IPS DF 6.9 (cell line): Measurements from ENCODE around the gene C1orf141.
"Not testable (repeated sequence)": the region's sequence is repeated elsewhere in the genome, so short reads cannot be mapped to it uniquely, and the experiment has no call there.

ENCODE experiments used
- DNase-seq: peaks from one replicate; pipeline ENCODE4 v3.0.0-alpha.2; 2013; ENCODE audit warnings: low read depth, low spot score
- H3K27ac ChIP-seq: one replicate; pipeline ENCODE4 v1.5.1; 2013; ENCODE audit warnings: low read length, control low read depth
- H3K27me3 ChIP-seq: 2 replicates; pipeline ENCODE4 v1.6.1; 2013; ENCODE audit warnings: mild to moderate bottlenecking, low read length; ENCODE audit not compliant: control insufficient read depth, insufficient read depth
- H3K36me3 ChIP-seq: 2 replicates; pipeline ENCODE4 v1.6.1; 2013; ENCODE audit warnings: low read length; ENCODE audit not compliant: control insufficient read depth, insufficient read depth
- H3K4me1 ChIP-seq: 2 replicates; pipeline ENCODE4 v1.6.1; 2013; ENCODE audit warnings: low read length; ENCODE audit not compliant: control insufficient read depth, insufficient read depth
- H3K4me3 ChIP-seq: 2 replicates; pipeline ENCODE4 v1.5.1; 2013; ENCODE audit warnings: mild to moderate bottlenecking, low read length
- H3K9me3 ChIP-seq: 2 replicates; pipeline ENCODE4 v1.6.1; 2013; ENCODE audit warnings: low read length, inconsistent platforms; ENCODE audit not compliant: control insufficient read depth, insufficient read depth
- WGBS: extraction: QIAGEN DNeasy Blood & Tissue Kit; methylation state at CpG from one replicate; pipeline ENCODE4 v1.1.7; 2013; ENCODE audit warnings: mixed read lengths, missing lambda C conversion rate; ENCODE audit not compliant: insufficient read length, insufficient coverage; 5-methylcytosine and 5-hydroxymethylcytosine counted together

The C1orf141 gene

GRCh38 chr1:67089685-67090208 is 45.0 kb downstream of the C1orf141 start:
- no peak for DNase-seq
- Histone ChIP-seq H3K27me3 (no peaks in the 10 kb centered on the region), H3K4me1 (no peaks in the 10 kb centered on the region), H3K27ac (no peak overlapping the region), H3K36me3 (no peaks in the 10 kb centered on the region), H3K9me3 (no peaks in the 10 kb centered on the region), H3K4me3 (no peak overlapping the region)
- no CpG with 5 or more reads among the region's 1 CpG for WGBS

DNA sequence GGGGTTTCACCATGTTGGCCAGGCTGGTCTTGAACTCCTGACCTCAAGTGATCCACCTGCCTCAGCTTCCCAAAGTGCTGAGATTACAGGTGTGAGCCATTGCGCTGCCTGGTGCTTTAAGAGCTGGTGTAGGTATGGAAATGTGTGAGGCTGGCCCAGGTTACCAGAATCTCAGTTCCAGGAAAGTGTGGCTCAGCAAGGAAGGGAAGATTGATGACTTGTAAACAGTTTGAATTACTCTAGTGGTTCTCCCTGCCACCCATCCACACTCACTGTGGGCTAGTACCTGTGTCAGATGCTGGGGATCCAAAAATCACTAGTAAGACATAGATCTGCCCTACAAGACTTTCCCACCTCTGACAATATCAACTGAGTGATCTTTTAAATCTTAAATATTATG is 46.3 kb downstream of the C1orf141 start:
- no CpG with 5 or more reads among the region's 1 CpG for WGBS
- H3K27me3 ChIP-seq = no peaks in the 10 kb centered on the region

GRCh38 chr1:67085326-67085725 is 49.4 kb downstream of the C1orf141 start:
- no peaks in the 10 kb centered on the region for H3K4me1 ChIP-seq
- H3K36me3 ChIP-seq = no peaks in the 10 kb centered on the region
- H3K27ac ChIP-seq = no peak overlapping the region
- H3K4me3 ChIP-seq = no peak overlapping the region
- no CpG with 5 or more reads among the region's 2 CpGs for WGBS
- DNase-seq = no peak
- H3K27me3 ChIP-seq = no peaks in the 10 kb centered on the region
- no peaks in the 10 kb centered on the region for H3K9me3 ChIP-seq

More for the DNA sequence above, 46.3 kb downstream of the C1orf141 start:
- no peaks in the 10 kb centered on the region for H3K9me3 ChIP-seq
- H3K27ac ChIP-seq = no peak overlapping the region
- DNase-seq = no peak
- H3K4me3 ChIP-seq = no peak overlapping the region
- no peaks in the 10 kb centered on the region for H3K36me3 ChIP-seq
- no peaks in the 10 kb centered on the region for H3K4me1 ChIP-seq

- H3K27ac ChIP-seq = no peak overlapping the region
- H3K4me1 ChIP-seq = no peaks in the 10 kb centered on the region
- H3K27me3 ChIP-seq = no peaks in the 10 kb centered on the region
- H3K36me3 ChIP-seq = no peaks in the 10 kb centered on the region
- no peaks in the 10 kb centered on the region for H3K9me3 ChIP-seq
- DNase-seq = no peak
- no peak overlapping the region for H3K4me3 ChIP-seq
- no CpG with 5 or more reads among the region's 9 CpGs for WGBS
These were observed 49.9 kb downstream of the C1orf141 start for GRCh38 chr1:67084765-67085318.

GRCh38 chr1:67078291-67078690 is 56.5 kb downstream of the C1orf141 start:
- H3K4me3 ChIP-seq = no peak overlapping the region
- no peak for DNase-seq
- H3K27me3 ChIP-seq = no peaks in the 10 kb centered on the region
- no peak overlapping the region for H3K27ac ChIP-seq
- H3K9me3 ChIP-seq = no peaks in the 10 kb centered on the region
- no peaks in the 10 kb centered on the region for H3K36me3 ChIP-seq
- no CpG with 5 or more reads among the region's 3 CpGs for WGBS
- H3K4me1 ChIP-seq = no peaks in the 10 kb centered on the region

DNA sequence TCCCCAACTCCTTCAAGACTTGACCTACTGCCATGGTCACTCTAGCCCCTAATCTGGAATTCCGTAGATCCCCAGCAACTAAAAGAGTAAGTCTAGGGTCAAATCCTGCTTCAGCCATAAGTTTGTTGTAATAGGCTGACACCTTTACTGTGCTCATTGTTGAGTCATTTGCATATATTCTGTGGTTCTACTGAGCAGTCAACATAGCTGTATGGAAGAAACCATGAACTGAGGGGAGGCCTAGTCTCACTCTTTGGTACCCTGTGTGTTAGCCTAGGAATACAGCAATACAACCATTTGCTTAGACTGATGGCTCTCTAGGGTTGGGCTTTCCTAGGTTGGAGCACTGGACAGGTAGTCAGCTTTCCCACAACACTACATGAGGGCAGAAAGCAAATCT is 57.2 kb downstream of the C1orf141 start:
- H3K27ac ChIP-seq = no peak overlapping the region
- H3K4me3 ChIP-seq = no peak overlapping the region
- no peaks in the 10 kb centered on the region for H3K4me1 ChIP-seq
- H3K27me3 ChIP-seq = no peaks in the 10 kb centered on the region
- no CpG with 5 or more reads among the region's 1 CpG for WGBS
- H3K36me3 ChIP-seq = no peaks in the 10 kb centered on the region
- H3K9me3 ChIP-seq = no peaks in the 10 kb centered on the region
- DNase-seq = no peak

DNA sequence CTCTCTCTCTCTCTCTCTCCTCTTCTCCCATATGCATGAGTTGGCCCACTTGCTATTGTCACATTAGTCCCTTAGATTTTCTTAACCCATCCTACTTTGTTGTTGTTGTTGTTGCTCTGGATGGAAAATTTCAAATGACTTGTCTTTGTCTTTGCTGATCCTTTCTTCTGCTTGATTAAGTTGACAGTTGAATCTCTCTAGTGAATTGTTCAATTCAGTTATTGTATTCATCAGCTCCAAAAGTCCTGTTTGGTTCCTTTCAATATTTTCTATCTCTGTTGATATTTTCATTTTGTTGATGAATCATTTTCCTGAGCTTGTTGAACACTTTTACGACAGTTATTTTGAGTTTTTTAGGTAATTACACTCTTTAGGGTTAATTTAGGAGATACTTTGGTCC is 62.0 kb downstream of the C1orf141 start:
- H3K27ac ChIP-seq = no peak overlapping the region
- H3K27me3 ChIP-seq = no peaks in the 10 kb centered on the region
- DNase-seq = no peak
- no peaks in the 10 kb centered on the region for H3K4me1 ChIP-seq
- H3K36me3 ChIP-seq = no peaks in the 10 kb centered on the region
- H3K4me3 ChIP-seq = no peak overlapping the region
- no CpG with 5 or more reads among the region's 1 CpG for WGBS
- no peaks in the 10 kb centered on the region; the same call in none of the 2 replicates for H3K9me3 ChIP-seq

DNA sequence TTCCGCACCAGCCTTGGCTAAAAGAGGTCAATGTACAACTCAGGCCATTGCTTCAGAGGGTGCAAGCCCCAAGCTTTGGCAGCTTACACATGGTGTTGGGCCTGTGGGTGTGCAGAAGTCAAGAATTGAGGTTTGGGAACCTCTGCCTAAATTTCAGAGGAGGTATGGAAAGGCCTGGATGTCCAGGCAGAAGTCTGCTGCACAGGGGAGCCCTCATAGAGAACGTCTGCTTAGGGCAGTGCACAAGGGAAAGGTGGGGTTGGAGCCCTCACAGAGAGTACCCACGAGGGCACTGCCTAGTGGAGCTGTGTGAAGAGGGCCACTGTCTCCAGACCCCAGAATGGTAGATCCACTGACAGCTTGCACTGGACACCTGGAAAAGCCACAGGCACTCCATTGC is 67.1 kb downstream of the C1orf141 start:
- H3K36me3 ChIP-seq, DNase-seq: not testable (repeated sequence)
- no CpG with 5 or more reads among the region's 3 CpGs for WGBS

DNA sequence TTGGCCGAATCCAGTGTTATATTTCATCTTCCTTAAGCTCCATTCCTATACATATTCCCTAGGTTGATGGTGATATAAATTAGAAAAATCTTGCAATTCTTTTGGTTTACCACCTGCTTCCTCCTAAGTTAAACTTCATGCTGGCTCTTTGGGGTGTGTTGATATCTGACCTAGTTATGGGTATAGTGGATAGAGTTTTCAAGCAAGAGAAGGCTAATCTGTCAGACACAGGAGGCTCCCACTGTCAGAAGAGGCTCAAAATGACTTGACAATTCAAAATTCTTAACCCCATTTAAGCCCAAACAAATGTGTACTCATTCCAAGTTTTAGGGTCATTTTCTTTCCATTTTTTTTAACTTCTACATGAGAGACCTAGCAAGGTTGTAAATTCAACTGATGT is 72.4 kb downstream of the C1orf141 start:
- no peaks in the 10 kb centered on the region for H3K27me3 ChIP-seq
- H3K27ac ChIP-seq = no peak overlapping the region
- no peak for DNase-seq
- no CpG with 5 or more reads among the region's 1 CpG for WGBS
- no peaks in the 10 kb centered on the region for H3K4me1 ChIP-seq
- H3K4me3 ChIP-seq = no peak overlapping the region
- no peaks in the 10 kb centered on the region for H3K9me3 ChIP-seq
- no peaks in the 10 kb centered on the region for H3K36me3 ChIP-seq

More for the DNA sequence above, 67.1 kb downstream of the C1orf141 start:
- H3K27me3 ChIP-seq, H3K4me1 ChIP-seq, H3K9me3 ChIP-seq, H3K4me3 ChIP-seq, H3K27ac ChIP-seq: not testable (repeated sequence)

DNA sequence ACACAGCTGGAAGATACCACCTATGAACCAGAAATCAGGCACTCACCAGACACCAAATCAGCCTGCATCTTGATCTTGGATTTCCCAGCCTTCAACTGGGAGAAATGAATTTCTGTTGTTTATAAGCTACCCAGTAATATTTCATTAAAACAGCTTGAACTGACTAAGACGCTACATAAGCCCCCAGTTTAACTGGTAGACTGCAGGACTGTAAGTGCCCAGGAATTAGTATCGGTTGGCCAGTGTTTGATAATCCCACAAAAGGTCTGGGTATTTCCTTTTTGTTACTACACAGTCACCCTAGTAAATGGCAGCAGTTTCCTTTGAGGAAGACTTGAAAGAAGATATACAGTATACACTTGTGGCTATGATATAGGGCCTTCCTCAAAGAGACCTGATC is 73.5 kb downstream of the C1orf141 start:
- H3K4me3 ChIP-seq = no peak overlapping the region
- no CpG with 5 or more reads among the region's 2 CpGs for WGBS
- H3K27ac ChIP-seq = no peak overlapping the region
- no peak for DNase-seq
- H3K9me3 ChIP-seq = no peaks in the 10 kb centered on the region
- H3K4me1 ChIP-seq = no peaks in the 10 kb centered on the region
- no peaks in the 10 kb centered on the region for H3K27me3 ChIP-seq
- no peaks in the 10 kb centered on the region for H3K36me3 ChIP-seq

DNA sequence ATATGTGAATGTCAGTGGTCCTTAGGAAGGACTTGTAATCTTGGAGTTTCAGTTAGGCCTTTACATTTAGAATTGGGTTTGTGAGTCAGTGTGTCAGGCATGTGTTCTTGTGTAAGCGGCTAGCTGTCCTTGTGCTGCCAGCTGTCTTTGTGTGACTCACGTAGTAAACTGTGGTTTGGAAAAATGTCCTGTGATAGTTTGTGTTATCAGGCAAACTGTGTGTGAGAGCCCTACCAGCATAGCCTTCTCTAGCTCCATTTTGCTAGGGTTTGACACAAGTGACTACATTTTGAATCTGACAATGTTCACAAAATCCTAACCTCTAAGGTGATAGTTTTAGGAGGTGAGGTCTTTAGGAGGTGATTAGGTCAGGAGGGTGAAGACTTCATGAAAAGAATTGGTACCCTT is 74.0 kb downstream of the C1orf141 start:
- Histone ChIP-seq H3K4me3 (no peak overlapping the region), H3K9me3 (no peaks in the 10 kb centered on the region), H3K27ac (no peak overlapping the region), H3K36me3 (no peaks in the 10 kb centered on the region), H3K27me3 (no peaks in the 10 kb centered on the region), H3K4me1 (no peaks in the 10 kb centered on the region)
- DNase-seq = no peak
- WGBS = no CpG with 5 or more reads among the region's 2 CpGs
